ENCODE results near the gene CCR7. TPM values are rescaled to one million over a fixed set of nuclear protein-coding genes. Genes with fewer than 3 reads are reported as not detected.
A peak's percentile ranks its signal among the peaks of the same experiment; 100 is the strongest.
"Not testable (repeated sequence)": the region's sequence is repeated elsewhere in the genome, so short reads cannot be mapped to it uniquely, and the experiment has no call there.

Gene CCR7
- total and polyA plus RNA-seq, 8 donors = 0.07 to 0.82 (median 0.09) TPM; not detected in 3

DNA sequence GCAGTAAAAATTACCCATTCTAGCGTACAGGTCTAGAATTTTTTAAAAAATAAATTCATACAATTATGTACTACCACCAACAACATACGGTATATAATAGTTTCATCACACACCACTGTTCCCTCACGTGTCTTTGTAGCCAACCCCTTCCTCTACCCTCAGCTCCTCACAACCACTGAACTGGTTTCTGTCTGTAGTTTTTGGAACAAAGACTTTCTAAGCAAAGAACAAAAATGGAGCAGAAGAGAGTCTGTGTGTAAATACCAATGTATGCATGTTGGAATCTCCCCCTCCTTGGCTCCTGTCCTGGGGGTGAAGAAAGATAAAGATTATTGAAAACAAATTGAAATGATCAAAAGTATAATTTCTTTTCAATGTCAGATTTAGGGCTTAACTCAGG, 31.9 kb upstream of the CCR7 start:
- no peaks in the 10 kb centered on the region for H3K27me3 ChIP-seq
- WGBS, 2 donors = 87 to 89% methylated on average over 3 of the region's 3 CpGs
- no peak for ATAC-seq
- no peak overlapping the region for H3K4me3 ChIP-seq
- H3K27ac ChIP-seq = no peak overlapping the region
- FAIRE-seq = no peak
- H3K36me3 ChIP-seq = no peaks in the 10 kb centered on the region
- TF ChIP-seq, protein P1, sequence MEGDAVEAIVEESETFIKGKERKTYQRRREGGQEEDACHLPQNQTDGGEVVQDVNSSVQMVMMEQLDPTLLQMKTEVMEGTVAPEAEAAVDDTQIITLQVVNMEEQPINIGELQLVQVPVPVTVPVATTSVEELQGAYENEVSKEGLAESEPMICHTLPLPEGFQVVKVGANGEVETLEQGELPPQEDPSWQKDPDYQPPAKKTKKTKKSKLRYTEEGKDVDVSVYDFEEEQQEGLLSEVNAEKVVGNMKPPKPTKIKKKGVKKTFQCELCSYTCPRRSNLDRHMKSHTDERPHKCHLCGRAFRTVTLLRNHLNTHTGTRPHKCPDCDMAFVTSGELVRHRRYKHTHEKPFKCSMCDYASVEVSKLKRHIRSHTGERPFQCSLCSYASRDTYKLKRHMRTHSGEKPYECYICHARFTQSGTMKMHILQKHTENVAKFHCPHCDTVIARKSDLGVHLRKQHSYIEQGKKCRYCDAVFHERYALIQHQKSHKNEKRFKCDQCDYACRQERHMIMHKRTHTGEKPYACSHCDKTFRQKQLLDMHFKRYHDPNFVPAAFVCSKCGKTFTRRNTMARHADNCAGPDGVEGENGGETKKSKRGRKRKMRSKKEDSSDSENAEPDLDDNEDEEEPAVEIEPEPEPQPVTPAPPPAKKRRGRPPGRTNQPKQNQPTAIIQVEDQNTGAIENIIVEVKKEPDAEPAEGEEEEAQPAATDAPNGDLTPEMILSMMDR (IDR thresholded peaks at IDR 0.05) = no peak
- intact Hi-C loops (cut with DNase I) = no loop called here
- no peak for DNase-seq
- H3K4me1 ChIP-seq = no peaks in the 10 kb centered on the region
- no peaks in the 10 kb centered on the region for H3K9me3 ChIP-seq

DNA sequence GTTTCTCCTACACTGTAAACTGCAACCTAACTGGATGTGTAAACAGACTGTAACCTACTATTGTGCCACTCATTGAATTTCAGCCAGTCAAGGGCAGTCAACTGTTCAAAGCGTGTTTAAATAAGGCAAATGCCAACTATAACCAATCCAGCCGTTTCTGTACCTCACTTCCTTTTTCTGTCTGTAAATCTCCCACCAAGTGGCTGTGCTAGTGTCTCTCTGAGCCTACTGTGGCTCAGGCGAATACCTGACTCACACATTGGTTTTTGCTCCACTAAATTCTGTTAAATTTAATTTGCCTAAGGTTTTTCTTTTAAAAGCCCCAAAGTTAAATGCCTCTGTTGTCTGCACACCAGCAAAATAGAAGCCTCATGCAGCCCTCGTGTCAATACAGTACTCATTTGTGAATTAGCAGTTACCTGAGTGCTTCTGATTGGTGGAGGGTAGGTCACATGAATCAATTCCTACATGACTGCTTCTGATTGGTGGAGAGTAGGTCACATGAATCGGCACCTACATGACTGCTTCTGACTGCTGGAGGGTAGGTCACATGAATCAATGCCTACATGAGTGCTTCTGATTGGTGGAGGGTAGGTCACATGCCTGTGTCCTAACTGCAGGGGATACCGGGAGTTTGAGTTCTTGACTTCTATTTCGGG, 31.1 kb upstream of the CCR7 start:
- no peaks in the 10 kb centered on the region for H3K4me1 ChIP-seq
- intact Hi-C loops (cut with DNase I) = no loop called here
- ATAC-seq = peak in 3 of 4 donors; percentile 36 to 39 (median 38)
- DNase-seq = no peak
- 61 to 67% methylated on average over 7 of the region's 7 CpGs for WGBS, 2 donors
- H3K4me3 ChIP-seq = no peak overlapping the region
- H3K27me3 ChIP-seq = no peaks in the 10 kb centered on the region
- H3K9me3 ChIP-seq = no peaks in the 10 kb centered on the region
- FAIRE-seq = no peak
- H3K27ac ChIP-seq = no peak overlapping the region
- TF ChIP-seq, protein P1 (IDR thresholded peaks at IDR 0.05) = no peak
- no peaks in the 10 kb centered on the region for H3K36me3 ChIP-seq

DNA sequence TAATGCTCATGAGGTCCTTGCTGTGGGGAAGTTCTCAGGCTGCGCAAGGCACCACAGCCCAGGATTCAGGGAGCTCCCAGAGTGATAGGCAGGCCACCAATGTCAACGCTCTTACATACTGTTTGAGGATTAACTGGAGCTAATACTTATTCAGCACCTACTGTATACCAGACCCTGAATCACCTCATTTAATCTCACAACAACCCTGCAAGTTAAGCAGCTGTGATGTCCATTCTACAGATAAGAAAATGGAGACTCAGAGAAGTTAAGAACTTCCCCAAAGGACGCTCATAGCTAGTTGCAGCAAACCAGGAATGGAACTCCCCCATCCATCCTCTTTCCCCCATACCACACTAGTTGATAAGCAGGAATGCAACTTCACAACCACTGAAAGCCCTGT, 25.5 kb upstream of the CCR7 start:
- Histone ChIP-seq H3K4me3 (no peak overlapping the region), H3K27me3 (no peaks in the 10 kb centered on the region), H3K4me1 (no peaks in the 10 kb centered on the region), H3K27ac (no peak overlapping the region), H3K36me3 (no peaks in the 10 kb centered on the region), H3K9me3 (no peaks in the 10 kb centered on the region)
- FAIRE-seq (no peak), ATAC-seq (no peak), DNase-seq (no peak)
- 66 to 75% methylated on average over 3 of the region's 3 CpGs for whole genome bisulfite sequencing, 2 donors
- TF ChIP-seq, protein P1 (IDR thresholded peaks at IDR 0.05) = no peak
- intact Hi-C loops (cut with DNase I) = no loop called here

DNA sequence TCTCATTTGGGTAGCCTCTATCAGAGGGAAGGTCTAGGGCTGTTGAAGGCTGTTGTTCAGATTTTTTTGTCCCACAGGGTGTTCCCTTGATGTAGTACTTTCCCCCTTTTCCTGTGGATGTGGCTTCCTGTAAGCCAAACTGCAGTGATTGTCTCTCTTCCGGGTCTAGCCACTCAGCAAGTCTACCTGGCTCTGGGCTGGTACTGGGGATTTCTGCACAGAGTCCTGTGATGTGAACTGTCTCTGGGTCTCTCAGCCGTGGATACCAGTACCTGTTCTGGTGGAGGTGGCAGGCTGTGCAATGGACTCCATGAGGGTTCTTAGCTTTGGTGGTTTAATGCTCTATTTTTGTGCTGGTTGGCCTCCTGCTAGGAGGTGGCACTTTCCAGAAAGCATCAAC, 23.3 kb upstream of the CCR7 start:
- no peak for DNase-seq
- Histone ChIP-seq H3K4me1 (no peaks in the 10 kb centered on the region), H3K27me3 (no peaks in the 10 kb centered on the region), H3K27ac (no peak overlapping the region), H3K36me3 (no peaks in the 10 kb centered on the region), H3K4me3 (no peak overlapping the region), H3K9me3 (no peaks in the 10 kb centered on the region)
- TF ChIP-seq, protein P1 (IDR thresholded peaks at IDR 0.05) = no peak
- ATAC-seq = no peak
- intact Hi-C loops (cut with DNase I) = no loop called here
- FAIRE-seq = no peak
- 54 to 58% methylated on average over 2 of the region's 2 CpGs for WGBS, 2 donors

DNA sequence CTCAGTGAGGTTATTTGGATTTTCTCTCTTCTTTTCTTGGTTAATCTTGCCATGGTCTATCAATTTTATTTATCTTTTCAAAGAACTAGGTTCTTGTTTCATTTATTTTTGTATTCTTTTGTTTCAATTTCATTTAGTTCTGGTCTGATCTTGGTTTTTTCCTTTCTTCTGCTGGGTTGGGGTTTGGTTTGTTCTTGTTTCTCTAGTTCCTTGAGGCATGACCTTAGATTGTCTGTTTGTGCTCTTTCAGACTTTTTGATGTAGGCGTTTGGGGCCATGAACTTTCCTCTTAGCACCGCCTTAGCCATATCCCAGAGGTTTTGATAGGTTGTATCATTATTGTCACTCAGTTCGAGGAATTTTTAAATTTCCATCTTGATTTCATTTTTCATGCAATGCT, 21.0 kb upstream of the CCR7 start:
- ATAC-seq; H3K9me3 ChIP-seq; H3K4me3 ChIP-seq; H3K4me1 ChIP-seq; H3K27ac ChIP-seq; DNase-seq; FAIRE-seq; H3K36me3 ChIP-seq; H3K27me3 ChIP-seq; intact Hi-C loops (cut with DNase I): not testable (repeated sequence)
- 59 to 66% methylated on average over 3 of the region's 3 CpGs for WGBS, 2 donors

DNA sequence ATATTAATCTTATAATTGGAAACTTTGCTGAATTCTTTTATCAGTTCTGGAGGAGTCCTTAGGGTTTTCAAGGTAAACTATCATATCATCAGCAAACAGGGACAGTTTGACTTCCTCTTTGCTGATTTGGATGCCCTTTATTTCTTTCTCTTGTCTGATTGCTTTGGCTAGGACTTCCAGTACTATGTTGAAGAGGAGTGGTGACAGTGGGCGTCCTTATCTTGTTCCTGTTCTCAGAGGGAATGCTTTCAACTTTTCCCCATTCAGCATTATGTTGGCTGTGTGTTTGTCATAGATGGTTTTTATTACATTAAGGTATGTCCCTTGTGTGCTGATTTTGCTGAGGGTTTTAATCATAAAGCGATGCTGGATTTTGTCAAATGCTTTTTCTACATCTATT, 19.7 kb upstream of the CCR7 start:
- H3K4me1 ChIP-seq; FAIRE-seq; H3K27me3 ChIP-seq; ATAC-seq; H3K4me3 ChIP-seq; H3K9me3 ChIP-seq; H3K27ac ChIP-seq; H3K36me3 ChIP-seq; intact Hi-C loops (cut with DNase I); DNase-seq: not testable (repeated sequence)
- 60 to 69% methylated on average over 2 of the region's 2 CpGs for WGBS, 2 donors

Measured in pancreas (tissue), 10 donors.